SK-N-SH (cell line): ENCODE results near the gene RPL26.

ENCODE experiments used
- CTCF ChIP-seq: fragments of 200-600 bp; sonication (generic); IDR thresholded peaks from 2 replicates; pipeline ENCODE4 v1.6.1; 2017; ENCODE audit warnings: antibody characterized with exemption, mild to moderate bottlenecking, moderate library complexity
- EP300 ChIP-seq, 2 experiments: IDR thresholded peaks; 2 replicates each; pipeline versions ENCODE4 v1.4.0 to v1.6.1; 2012; ENCODE audit warnings: borderline replicate concordance in 1 of 2, low read depth in 1 of 2, low read length in 1 of 2
- IRF3 ChIP-seq: fragments of 150-350 bp; IDR thresholded peaks from 2 replicates; pipeline ENCODE4 v1.6.1; 2016; ENCODE audit warnings: mild to moderate bottlenecking, low read depth, low read length
- MAX ChIP-seq: IDR thresholded peaks from 2 replicates; pipeline ENCODE4 v1.4.0; 2012; ENCODE audit warnings: low read depth
- RAD21 ChIP-seq: IDR thresholded peaks from 2 replicates; pipeline ENCODE4 v1.6.1; 2012; ENCODE audit warnings: mild to moderate bottlenecking, low read length
- SIN3A ChIP-seq: IDR thresholded peaks from 2 replicates; pipeline ENCODE4 v1.6.1; 2012; ENCODE audit warnings: low read depth, mild to moderate bottlenecking, low read length, moderate library complexity, borderline replicate concordance
- TCF12 ChIP-seq: IDR thresholded peaks from 2 replicates; pipeline ENCODE4 v1.4.0; 2012

- TF ChIP-seq SIN3A (no peak), CTCF (no peak), RAD21 (no peak), TCF12 (no peak), EP300 (IDR thresholded peaks at IDR 0.05; ENCODE audit: borderline replicate concordance in 1 of 2, low read depth in 1 of 2, low read length in 1 of 2) (no peak), MAX (no peak), IRF3 (no peak)
These were observed 50.3 kb downstream of the RPL26 start for GRCh38 chr17:8332688-8333087.
